ENCODE data around the gene SNX19.

- TF ChIP-seq CTCF (IDR thresholded peaks at IDR 0.05 in 4 of 5, conservative IDR thresholded peaks at IDR 0.05 in 1 of 5) (no peak), POLR2A (IDR thresholded peaks at IDR 0.05) (no peak)
These were observed 67.1 kb downstream of the SNX19 start for GRCh38 chr11:130849215-130849568.

Data from gastrocnemius medialis (tissue), 4 donors.